ENCODE results near the gene FAM25C.
"Not testable (repeated sequence)": the region's sequence is repeated elsewhere in the genome, so short reads cannot be mapped to it uniquely, and the experiment has no call there.

Gene FAM25C

GRCh38 chr10:47987952-47988351, 11.6 kb downstream of the FAM25C start:
- not testable (repeated sequence) for H3K79me2 ChIP-seq (ENCODE audit: low read length); H3K4me2 ChIP-seq (ENCODE audit: low read length); H2AFZ ChIP-seq (ENCODE audit: low read depth, low read length); H3K4me1 ChIP-seq (ENCODE audit: low read length); H4K20me1 ChIP-seq (ENCODE audit: insufficient read depth, low read length); H3K9ac ChIP-seq (ENCODE audit: low read length); H3K4me3 ChIP-seq (ENCODE audit: low read length); H3K27ac ChIP-seq (ENCODE audit: low read length); H3K27me3 ChIP-seq (ENCODE audit: low read depth, low read length); H3K36me3 ChIP-seq (replicated peaks; ENCODE audit: low read depth, low read length); H3K9me3 ChIP-seq (ENCODE audit: insufficient read depth, low read length)

- not testable (repeated sequence) for H3K4me2 ChIP-seq (ENCODE audit: low read length); H3K27me3 ChIP-seq (ENCODE audit: low read depth, low read length); H4K20me1 ChIP-seq (ENCODE audit: insufficient read depth, low read length); H3K4me3 ChIP-seq (ENCODE audit: low read length); H3K27ac ChIP-seq (ENCODE audit: low read length); H3K9ac ChIP-seq (ENCODE audit: low read length); H3K4me1 ChIP-seq (ENCODE audit: low read length); H3K36me3 ChIP-seq (replicated peaks; ENCODE audit: low read depth, low read length); H3K79me2 ChIP-seq (ENCODE audit: low read length); H2AFZ ChIP-seq (ENCODE audit: low read depth, low read length); H3K9me3 ChIP-seq (ENCODE audit: insufficient read depth, low read length)
Observed at GRCh38 chr10:47986413-47987230, 13.0 kb downstream of the FAM25C start.

GRCh38 chr10:47975409-47975808, 24.2 kb downstream of the FAM25C start:
- not testable (repeated sequence) for H3K9ac ChIP-seq (ENCODE audit: low read length); H3K4me2 ChIP-seq (ENCODE audit: low read length); H3K36me3 ChIP-seq (replicated peaks; ENCODE audit: low read depth, low read length); H3K27ac ChIP-seq (ENCODE audit: low read length); H2AFZ ChIP-seq (ENCODE audit: low read depth, low read length); H3K4me1 ChIP-seq (ENCODE audit: low read length); H4K20me1 ChIP-seq (ENCODE audit: insufficient read depth, low read length); H3K79me2 ChIP-seq (ENCODE audit: low read length); H3K4me3 ChIP-seq (ENCODE audit: low read length); H3K9me3 ChIP-seq (ENCODE audit: insufficient read depth, low read length); H3K27me3 ChIP-seq (ENCODE audit: low read depth, low read length)

- H3K27ac ChIP-seq (ENCODE audit: low read length); H3K79me2 ChIP-seq (ENCODE audit: low read length); H4K20me1 ChIP-seq (ENCODE audit: insufficient read depth, low read length); H2AFZ ChIP-seq (ENCODE audit: low read depth, low read length); H3K4me3 ChIP-seq (ENCODE audit: low read length); H3K4me1 ChIP-seq (ENCODE audit: low read length); H3K36me3 ChIP-seq (replicated peaks; ENCODE audit: low read depth, low read length); H3K9ac ChIP-seq (ENCODE audit: low read length); H3K4me2 ChIP-seq (ENCODE audit: low read length); H3K27me3 ChIP-seq (ENCODE audit: low read depth, low read length); H3K9me3 ChIP-seq (ENCODE audit: insufficient read depth, low read length): not testable (repeated sequence)
Observed at GRCh38 chr10:47973131-47973530, 26.5 kb downstream of the FAM25C start.

- not testable (repeated sequence) for H3K27me3 ChIP-seq (ENCODE audit: low read depth, low read length); H3K4me1 ChIP-seq (ENCODE audit: low read length); H3K27ac ChIP-seq (ENCODE audit: low read length); H3K4me2 ChIP-seq (ENCODE audit: low read length); H3K36me3 ChIP-seq (replicated peaks; ENCODE audit: low read depth, low read length); H3K4me3 ChIP-seq (ENCODE audit: low read length); H2AFZ ChIP-seq (ENCODE audit: low read depth, low read length); H4K20me1 ChIP-seq (ENCODE audit: insufficient read depth, low read length); H3K9me3 ChIP-seq (ENCODE audit: insufficient read depth, low read length); H3K9ac ChIP-seq (ENCODE audit: low read length); H3K79me2 ChIP-seq (ENCODE audit: low read length)
Observed at GRCh38 chr10:47972077-47972476, 27.5 kb downstream of the FAM25C start.

GRCh38 chr10:47971598-47971997, 28.0 kb downstream of the FAM25C start:
- H3K4me2 ChIP-seq (ENCODE audit: low read length); H3K4me3 ChIP-seq (ENCODE audit: low read length); H3K27me3 ChIP-seq (ENCODE audit: low read depth, low read length); H3K9ac ChIP-seq (ENCODE audit: low read length); H3K9me3 ChIP-seq (ENCODE audit: insufficient read depth, low read length); H4K20me1 ChIP-seq (ENCODE audit: insufficient read depth, low read length); H2AFZ ChIP-seq (ENCODE audit: low read depth, low read length); H3K36me3 ChIP-seq (replicated peaks; ENCODE audit: low read depth, low read length); H3K79me2 ChIP-seq (ENCODE audit: low read length); H3K4me1 ChIP-seq (ENCODE audit: low read length); H3K27ac ChIP-seq (ENCODE audit: low read length): not testable (repeated sequence)

- H3K9ac ChIP-seq (ENCODE audit: low read length) = not testable (repeated sequence)
Observed at GRCh38 chr10:47970047-47970446, 29.5 kb downstream of the FAM25C start.

GRCh38 chr10:47968988-47969387, 30.6 kb downstream of the FAM25C start:
- H3K27ac ChIP-seq (ENCODE audit: low read length); H3K27me3 ChIP-seq (ENCODE audit: low read depth, low read length); H3K4me2 ChIP-seq (ENCODE audit: low read length); H2AFZ ChIP-seq (ENCODE audit: low read depth, low read length); H3K79me2 ChIP-seq (ENCODE audit: low read length); H3K4me1 ChIP-seq (ENCODE audit: low read length); H3K9me3 ChIP-seq (ENCODE audit: insufficient read depth, low read length); H3K9ac ChIP-seq (ENCODE audit: low read length); H4K20me1 ChIP-seq (ENCODE audit: insufficient read depth, low read length); H3K36me3 ChIP-seq (replicated peaks; ENCODE audit: low read depth, low read length); H3K4me3 ChIP-seq (ENCODE audit: low read length): not testable (repeated sequence)

More at GRCh38 chr10:47970047-47970446, 29.5 kb downstream of the FAM25C start:
- H3K27ac ChIP-seq (ENCODE audit: low read length); H3K4me1 ChIP-seq (ENCODE audit: low read length); H4K20me1 ChIP-seq (ENCODE audit: insufficient read depth, low read length); H3K79me2 ChIP-seq (ENCODE audit: low read length); H3K27me3 ChIP-seq (ENCODE audit: low read depth, low read length); H3K36me3 ChIP-seq (replicated peaks; ENCODE audit: low read depth, low read length); H3K4me2 ChIP-seq (ENCODE audit: low read length); H2AFZ ChIP-seq (ENCODE audit: low read depth, low read length); H3K9me3 ChIP-seq (ENCODE audit: insufficient read depth, low read length); H3K4me3 ChIP-seq (ENCODE audit: low read length): not testable (repeated sequence)

- H3K9me3 ChIP-seq (ENCODE audit: insufficient read depth, low read length); H3K79me2 ChIP-seq (ENCODE audit: low read length); H4K20me1 ChIP-seq (ENCODE audit: insufficient read depth, low read length); H3K9ac ChIP-seq (ENCODE audit: low read length); H2AFZ ChIP-seq (ENCODE audit: low read depth, low read length); H3K4me3 ChIP-seq (ENCODE audit: low read length); H3K36me3 ChIP-seq (replicated peaks; ENCODE audit: low read depth, low read length); H3K4me1 ChIP-seq (ENCODE audit: low read length); H3K4me2 ChIP-seq (ENCODE audit: low read length); H3K27ac ChIP-seq (ENCODE audit: low read length); H3K27me3 ChIP-seq (ENCODE audit: low read depth, low read length): not testable (repeated sequence)
Observed at GRCh38 chr10:47964280-47965063, 35.1 kb downstream of the FAM25C start.
